HEK293 (cell line): Measurements from ENCODE around the gene DLG2.

Experiments
- CTCF ChIA-PET: fragments of 350-600 bp; formaldehyde crosslinking; extraction: SDS; loops from one replicate; lab custom pipeline; 2021; ENCODE audit warnings: antibody characterized with exemption; lab: Yijun Ruan, JAX
- POLR2A ChIA-PET: fragments of 300-600 bp; formaldehyde crosslinking; extraction: SDS; loops from one replicate; lab custom pipeline; 2020; ENCODE audit warnings: antibody characterized with exemption, inconsistent platforms; lab: Yijun Ruan, JAX
- H3K27ac ChIP-seq: fragments of 200-500 bp; sonication (Bioruptor generic); 2 replicates; pipeline ENCODE4 v1.5.1; 2014; ENCODE audit warnings: low read depth, low read length, control low read depth, inconsistent platforms; ENCODE audit errors: extremely low read depth
- H3K36me3 ChIP-seq, 2 experiments: fragments of 200-500 bp in 1 of 2; sonication (Bioruptor generic) in 1 of 2; 1 replicate in 1 of 2; 2 replicates in 1 of 2; pipeline ENCODE4 v1.5.1; 2014 to 2017; ENCODE audit warnings: inconsistent platforms in 2 of 2, low read length in 2 of 2; ENCODE audit not compliant: control insufficient read depth in 2 of 2, insufficient read depth in 1 of 2
- H3K4me1 ChIP-seq: fragments of 200-500 bp; sonication (Bioruptor generic); 2 replicates; pipeline ENCODE4 v1.5.1; 2014; ENCODE audit warnings: mild to moderate bottlenecking, low read length, inconsistent platforms; ENCODE audit not compliant: control insufficient read depth, insufficient read depth
- H3K4me3 ChIP-seq: 2 replicates; pipeline ENCODE4 v1.5.1; 2011; ENCODE audit warnings: low read depth, mild to moderate bottlenecking, control low read depth, low read length, moderate library complexity
- H3K9me3 ChIP-seq: fragments of 200-500 bp; sonication (Bioruptor generic); 2 replicates; pipeline ENCODE4 v1.5.1; 2014; ENCODE audit warnings: low read depth, low read length, inconsistent platforms; ENCODE audit not compliant: control insufficient read depth, insufficient read depth
- FEZF1 ChIP-seq: fragments of 450-650 bp; formaldehyde crosslinking; IDR thresholded peaks from 2 replicates; pipeline ENCODE4 v1.5.1; 2016; ENCODE audit warnings: missing biosample characterization, missing genetic modification characterization
- GLI2 ChIP-seq: fragments of 450-650 bp; formaldehyde crosslinking; IDR thresholded peaks from 2 replicates; pipeline ENCODE4; 2017; ENCODE audit warnings: missing biosample characterization, missing genetic modification characterization, low read depth, borderline replicate concordance
- MEIS1 ChIP-seq: sonication (generic); formaldehyde crosslinking; IDR thresholded peaks from 2 replicates; pipeline ENCODE4 v1.8.1; 2022; ENCODE audit warnings: missing genetic modification reagents, mild to moderate bottlenecking, borderline replicate concordance
- SCRT2 ChIP-seq: fragments of 450-650 bp; formaldehyde crosslinking; IDR thresholded peaks from 2 replicates; pipeline ENCODE4 v1.5.1; 2016; ENCODE audit warnings: missing biosample characterization, missing genetic modification characterization
- ZBTB8A ChIP-seq: fragments of 450-650 bp; formaldehyde crosslinking; IDR thresholded peaks from 2 replicates; pipeline ENCODE4 v1.5.1; 2016; ENCODE audit warnings: missing biosample characterization, missing genetic modification characterization
- ZNF175 ChIP-seq: fragments of 450-650 bp; formaldehyde crosslinking; IDR thresholded peaks from 2 replicates; pipeline ENCODE4 v1.5.1; 2016; ENCODE audit warnings: missing biosample characterization, missing genetic modification characterization
- ZNF221 ChIP-seq: fragments of 450-650 bp; formaldehyde crosslinking; IDR thresholded peaks from 2 replicates; pipeline ENCODE4 v1.5.1; 2017; ENCODE audit warnings: missing biosample characterization, missing genetic modification characterization, borderline replicate concordance
- ZNF23 ChIP-seq: fragments of 450-650 bp; formaldehyde crosslinking; IDR thresholded peaks from 2 replicates; pipeline ENCODE4 v1.5.1; 2016; ENCODE audit warnings: missing biosample characterization, missing genetic modification characterization, borderline replicate concordance
- ZNF24 ChIP-seq: fragments of 450-650 bp; formaldehyde crosslinking; IDR thresholded peaks from 2 replicates; pipeline ENCODE4 v1.5.1; 2016; ENCODE audit warnings: missing biosample characterization, missing genetic modification characterization
- ZNF292 ChIP-seq: fragments of 450-650 bp; formaldehyde crosslinking; IDR thresholded peaks from 2 replicates; pipeline ENCODE4 v1.5.1; 2016; ENCODE audit warnings: low read depth, missing biosample characterization, missing genetic modification characterization, borderline replicate concordance
- ZNF335 ChIP-seq: fragments of 450-650 bp; formaldehyde crosslinking; conservative IDR thresholded peaks from 2 replicates; pipeline ENCODE4 v1.5.1; 2016; ENCODE audit warnings: missing biosample characterization, missing genetic modification characterization
- ZNF48 ChIP-seq: fragments of 450-650 bp; formaldehyde crosslinking; IDR thresholded peaks from 2 replicates; pipeline ENCODE4 v1.5.1; 2016; ENCODE audit warnings: missing biosample characterization, missing genetic modification characterization
- ZNF521 ChIP-seq: fragments of 450-650 bp; formaldehyde crosslinking; IDR thresholded peaks from 2 replicates; pipeline ENCODE4 v1.5.1; 2017; ENCODE audit warnings: missing biosample characterization, mild to moderate bottlenecking, missing genetic modification characterization
- TF ChIP-seq, protein P1 (sequence below): fragments of 450-650 bp; formaldehyde crosslinking; IDR thresholded peaks from 2 replicates; pipeline ENCODE4 v1.5.1; 2017; ENCODE audit warnings: missing biosample characterization, missing genetic modification characterization
- TF ChIP-seq, protein P2 (sequence below): fragments of 450-650 bp; formaldehyde crosslinking; IDR thresholded peaks from 2 replicates; pipeline ENCODE4 v1.5.1; 2016; ENCODE audit warnings: missing biosample characterization, missing genetic modification characterization
- TF ChIP-seq, protein P3 (sequence below): fragments of 450-650 bp; formaldehyde crosslinking; IDR thresholded peaks from 2 replicates; pipeline ENCODE4 v1.5.1; 2016; ENCODE audit warnings: missing biosample characterization, missing genetic modification characterization
- TF ChIP-seq, protein P4 (sequence below): IDR thresholded peaks from 2 replicates; pipeline ENCODE4 v1.6.1; 2011; ENCODE audit warnings: mild to moderate bottlenecking, low read depth, low read length, borderline replicate concordance
- TF ChIP-seq, protein P5 (sequence below): fragments of 450-650 bp; formaldehyde crosslinking; IDR thresholded peaks from 2 replicates; pipeline ENCODE4 v1.5.1; 2017; ENCODE audit warnings: missing biosample characterization, missing genetic modification characterization
- TF ChIP-seq, protein P6 (sequence below): sonication (generic); formaldehyde crosslinking; IDR thresholded peaks from 2 replicates; pipeline ENCODE4 v1.8.1; 2022; ENCODE audit warnings: mild to moderate bottlenecking, moderate library complexity, missing genetic modification reagents

DLG2 gene

DNA sequence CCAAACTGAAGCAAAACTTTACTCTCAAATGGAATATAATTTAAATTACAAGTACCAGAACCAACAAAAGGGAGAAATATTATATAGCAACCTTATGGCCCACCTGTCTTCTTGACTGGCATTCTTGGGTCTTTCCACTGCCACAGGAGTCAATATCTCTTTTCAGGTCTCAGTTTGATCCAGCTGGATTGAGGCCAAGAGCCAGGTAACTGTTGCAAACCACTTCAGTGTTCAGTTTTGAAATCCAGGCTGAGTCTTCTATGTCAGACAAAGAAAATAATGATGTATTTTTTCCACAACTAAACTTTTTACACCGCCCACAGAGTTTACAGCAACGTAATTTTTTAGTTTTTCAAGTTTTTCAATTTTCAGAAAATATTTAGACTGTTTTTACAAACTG lies 648 bp downstream of the DLG2 start:
- Histone ChIP-seq H3K4me1 (no peaks in the 10 kb centered on the region; the same call in 1 of the 2 replicates), H3K4me3 (no peak overlapping the region; the same call in 1 of the 2 replicates), H3K27ac (no peak overlapping the region), H3K36me3 (peaks cover 0 to 8% of the 10 kb centered on the region in 2 experiments; a peak in 1 of 3 replicates), H3K9me3 (no peaks in the 10 kb centered on the region)
- ChIA-PET POLR2A (interaction anchor here (2.6 kb wide), 1 partner anchor 23 kb away, joined by 48 read pairs; the partner anchor contains the start of gene TMEM126A), CTCF (interaction anchor here (0.5 to 0.6 kb wide), 2 partner anchors 733 to 753 kb away, joined by 3 to 4 read pairs; no protein-coding TSS in a partner anchor)
- TF ChIP-seq, protein P1, sequence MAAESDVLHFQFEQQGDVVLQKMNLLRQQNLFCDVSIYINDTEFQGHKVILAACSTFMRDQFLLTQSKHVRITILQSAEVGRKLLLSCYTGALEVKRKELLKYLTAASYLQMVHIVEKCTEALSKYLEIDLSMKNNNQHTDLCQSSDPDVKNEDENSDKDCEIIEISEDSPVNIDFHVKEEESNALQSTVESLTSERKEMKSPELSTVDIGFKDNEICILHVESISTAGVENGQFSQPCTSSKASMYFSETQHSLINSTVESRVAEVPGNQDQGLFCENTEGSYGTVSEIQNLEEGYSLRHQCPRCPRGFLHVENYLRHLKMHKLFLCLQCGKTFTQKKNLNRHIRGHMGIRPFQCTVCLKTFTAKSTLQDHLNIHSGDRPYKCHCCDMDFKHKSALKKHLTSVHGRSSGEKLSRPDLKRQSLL (tag by site-specific recombination): no peak
- TF ChIP-seq ZNF48 (tag by site-specific recombination) (no peak), ZNF292 (tag by site-specific recombination) (no peak), ZNF23 (no peak), MEIS1 (CRISPR knock-in tag) (no peak), SCRT2 (tag by site-specific recombination) (0 out of 2 replicates have a peak, but pooled peaks have one; percentile 51), GLI2 (tag by site-specific recombination) (no peak), ZNF335 (tag by site-specific recombination) (peak; percentile 23; the same call in 1 of the 2 replicates), FEZF1 (tag by site-specific recombination) (no peak), ZBTB8A (tag by site-specific recombination) (no peak), ZNF221 (tag by site-specific recombination) (no peak), ZNF175 (tag by site-specific recombination) (no peak), ZNF24 (tag by site-specific recombination) (no peak), ZNF521 (tag by site-specific recombination) (no peak)
- TF ChIP-seq, protein P2, sequence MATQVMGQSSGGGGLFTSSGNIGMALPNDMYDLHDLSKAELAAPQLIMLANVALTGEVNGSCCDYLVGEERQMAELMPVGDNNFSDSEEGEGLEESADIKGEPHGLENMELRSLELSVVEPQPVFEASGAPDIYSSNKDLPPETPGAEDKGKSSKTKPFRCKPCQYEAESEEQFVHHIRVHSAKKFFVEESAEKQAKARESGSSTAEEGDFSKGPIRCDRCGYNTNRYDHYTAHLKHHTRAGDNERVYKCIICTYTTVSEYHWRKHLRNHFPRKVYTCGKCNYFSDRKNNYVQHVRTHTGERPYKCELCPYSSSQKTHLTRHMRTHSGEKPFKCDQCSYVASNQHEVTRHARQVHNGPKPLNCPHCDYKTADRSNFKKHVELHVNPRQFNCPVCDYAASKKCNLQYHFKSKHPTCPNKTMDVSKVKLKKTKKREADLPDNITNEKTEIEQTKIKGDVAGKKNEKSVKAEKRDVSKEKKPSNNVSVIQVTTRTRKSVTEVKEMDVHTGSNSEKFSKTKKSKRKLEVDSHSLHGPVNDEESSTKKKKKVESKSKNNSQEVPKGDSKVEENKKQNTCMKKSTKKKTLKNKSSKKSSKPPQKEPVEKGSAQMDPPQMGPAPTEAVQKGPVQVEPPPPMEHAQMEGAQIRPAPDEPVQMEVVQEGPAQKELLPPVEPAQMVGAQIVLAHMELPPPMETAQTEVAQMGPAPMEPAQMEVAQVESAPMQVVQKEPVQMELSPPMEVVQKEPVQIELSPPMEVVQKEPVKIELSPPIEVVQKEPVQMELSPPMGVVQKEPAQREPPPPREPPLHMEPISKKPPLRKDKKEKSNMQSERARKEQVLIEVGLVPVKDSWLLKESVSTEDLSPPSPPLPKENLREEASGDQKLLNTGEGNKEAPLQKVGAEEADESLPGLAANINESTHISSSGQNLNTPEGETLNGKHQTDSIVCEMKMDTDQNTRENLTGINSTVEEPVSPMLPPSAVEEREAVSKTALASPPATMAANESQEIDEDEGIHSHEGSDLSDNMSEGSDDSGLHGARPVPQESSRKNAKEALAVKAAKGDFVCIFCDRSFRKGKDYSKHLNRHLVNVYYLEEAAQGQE (tag by site-specific recombination): no peak
- TF ChIP-seq, protein P3, sequence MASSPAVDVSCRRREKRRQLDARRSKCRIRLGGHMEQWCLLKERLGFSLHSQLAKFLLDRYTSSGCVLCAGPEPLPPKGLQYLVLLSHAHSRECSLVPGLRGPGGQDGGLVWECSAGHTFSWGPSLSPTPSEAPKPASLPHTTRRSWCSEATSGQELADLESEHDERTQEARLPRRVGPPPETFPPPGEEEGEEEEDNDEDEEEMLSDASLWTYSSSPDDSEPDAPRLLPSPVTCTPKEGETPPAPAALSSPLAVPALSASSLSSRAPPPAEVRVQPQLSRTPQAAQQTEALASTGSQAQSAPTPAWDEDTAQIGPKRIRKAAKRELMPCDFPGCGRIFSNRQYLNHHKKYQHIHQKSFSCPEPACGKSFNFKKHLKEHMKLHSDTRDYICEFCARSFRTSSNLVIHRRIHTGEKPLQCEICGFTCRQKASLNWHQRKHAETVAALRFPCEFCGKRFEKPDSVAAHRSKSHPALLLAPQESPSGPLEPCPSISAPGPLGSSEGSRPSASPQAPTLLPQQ: no peak
- TF ChIP-seq, protein P4, sequence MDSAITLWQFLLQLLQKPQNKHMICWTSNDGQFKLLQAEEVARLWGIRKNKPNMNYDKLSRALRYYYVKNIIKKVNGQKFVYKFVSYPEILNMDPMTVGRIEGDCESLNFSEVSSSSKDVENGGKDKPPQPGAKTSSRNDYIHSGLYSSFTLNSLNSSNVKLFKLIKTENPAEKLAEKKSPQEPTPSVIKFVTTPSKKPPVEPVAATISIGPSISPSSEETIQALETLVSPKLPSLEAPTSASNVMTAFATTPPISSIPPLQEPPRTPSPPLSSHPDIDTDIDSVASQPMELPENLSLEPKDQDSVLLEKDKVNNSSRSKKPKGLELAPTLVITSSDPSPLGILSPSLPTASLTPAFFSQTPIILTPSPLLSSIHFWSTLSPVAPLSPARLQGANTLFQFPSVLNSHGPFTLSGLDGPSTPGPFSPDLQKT: no peak
- TF ChIP-seq, protein P5, sequence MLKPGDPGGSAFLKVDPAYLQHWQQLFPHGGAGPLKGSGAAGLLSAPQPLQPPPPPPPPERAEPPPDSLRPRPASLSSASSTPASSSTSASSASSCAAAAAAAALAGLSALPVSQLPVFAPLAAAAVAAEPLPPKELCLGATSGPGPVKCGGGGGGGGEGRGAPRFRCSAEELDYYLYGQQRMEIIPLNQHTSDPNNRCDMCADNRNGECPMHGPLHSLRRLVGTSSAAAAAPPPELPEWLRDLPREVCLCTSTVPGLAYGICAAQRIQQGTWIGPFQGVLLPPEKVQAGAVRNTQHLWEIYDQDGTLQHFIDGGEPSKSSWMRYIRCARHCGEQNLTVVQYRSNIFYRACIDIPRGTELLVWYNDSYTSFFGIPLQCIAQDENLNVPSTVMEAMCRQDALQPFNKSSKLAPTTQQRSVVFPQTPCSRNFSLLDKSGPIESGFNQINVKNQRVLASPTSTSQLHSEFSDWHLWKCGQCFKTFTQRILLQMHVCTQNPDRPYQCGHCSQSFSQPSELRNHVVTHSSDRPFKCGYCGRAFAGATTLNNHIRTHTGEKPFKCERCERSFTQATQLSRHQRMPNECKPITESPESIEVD (tag by site-specific recombination): peak; percentile 79
- TF ChIP-seq, protein P6, sequence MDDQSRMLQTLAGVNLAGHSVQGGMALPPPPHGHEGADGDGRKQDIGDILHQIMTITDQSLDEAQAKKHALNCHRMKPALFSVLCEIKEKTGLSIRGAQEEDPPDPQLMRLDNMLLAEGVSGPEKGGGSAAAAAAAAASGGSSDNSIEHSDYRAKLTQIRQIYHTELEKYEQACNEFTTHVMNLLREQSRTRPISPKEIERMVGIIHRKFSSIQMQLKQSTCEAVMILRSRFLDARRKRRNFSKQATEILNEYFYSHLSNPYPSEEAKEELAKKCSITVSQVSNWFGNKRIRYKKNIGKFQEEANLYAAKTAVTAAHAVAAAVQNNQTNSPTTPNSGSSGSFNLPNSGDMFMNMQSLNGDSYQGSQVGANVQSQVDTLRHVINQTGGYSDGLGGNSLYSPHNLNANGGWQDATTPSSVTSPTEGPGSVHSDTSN (CRISPR knock-in tag): no peak
